ENCODE measurements around the gene PSMA3.
"Not testable (repeated sequence)": the region's sequence is repeated elsewhere in the genome, so short reads cannot be mapped to it uniquely, and the experiment has no call there.

PSMA3 gene

GRCh38 chr14:58239244-58240195 is 5.1 kb upstream of the PSMA3 start:
- H3K4me3 Mint-ChIP-seq = no peak overlapping the region
- peak; percentile 75 to 83 for DNase-seq (ENCODE audit: low spot score in 2 of 2)
- peaks cover 14% of the 10 kb centered on the region for H3K36me3 Mint-ChIP-seq (ENCODE audit: insufficient read depth)
- no peaks in the 10 kb centered on the region for H3K27me3 Mint-ChIP-seq
- no peak overlapping the region for H3K27ac Mint-ChIP-seq (ENCODE audit: low read depth)
- ATAC-seq (replicated peaks; ENCODE audit: extremely low read depth, poor library complexity, severe bottlenecking) = peak; percentile 23
- no peaks in the 10 kb centered on the region for H3K9me3 Mint-ChIP-seq
- H3K4me1 Mint-ChIP-seq = peaks cover 13% of the 10 kb centered on the region

GRCh38 chr14:58243790-58244555 is 670 bp upstream of the PSMA3 start:
- peak overlapping the region; percentile 99 for H3K27ac Mint-ChIP-seq (ENCODE audit: low read depth)
- ATAC-seq (replicated peaks; ENCODE audit: extremely low read depth, poor library complexity, severe bottlenecking) = peak; percentile 44
- H3K9me3 Mint-ChIP-seq = no peaks in the 10 kb centered on the region
- no peaks in the 10 kb centered on the region for H3K27me3 Mint-ChIP-seq
- H3K36me3 Mint-ChIP-seq (ENCODE audit: insufficient read depth) = peaks cover 20% of the 10 kb centered on the region
- peaks cover 36% of the 10 kb centered on the region for H3K4me1 Mint-ChIP-seq
- DNase-seq (ENCODE audit: low spot score in 2 of 2) = no peak
- peak overlapping the region; percentile 98 for H3K4me3 Mint-ChIP-seq

DNA sequence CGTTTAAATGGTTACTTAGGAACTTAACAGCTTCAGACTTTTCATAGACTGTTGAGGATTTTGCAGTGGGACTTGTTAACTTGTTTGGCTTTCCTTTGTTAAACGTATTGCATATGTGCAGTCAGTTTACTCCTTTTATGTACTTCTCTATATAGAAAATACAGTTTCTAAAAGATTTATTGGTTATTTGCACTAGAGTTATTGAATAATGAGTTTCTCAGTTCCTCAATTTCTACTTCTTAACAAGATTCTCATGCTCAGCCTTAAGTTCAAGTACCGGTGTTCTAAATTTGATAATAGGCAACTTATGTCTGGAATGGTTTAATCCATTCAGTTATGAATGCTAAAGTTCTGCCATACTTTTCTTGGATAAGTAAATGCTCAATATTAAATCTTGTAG is 919 bp downstream of the PSMA3 start:
- peak overlapping the region; percentile 99 for H3K27ac Mint-ChIP-seq (ENCODE audit: low read depth)
- DNase-seq (ENCODE audit: low spot score in 2 of 2) (no peak), ATAC-seq (replicated peaks; ENCODE audit: extremely low read depth, poor library complexity, severe bottlenecking) (no peak)
- H3K4me3 Mint-ChIP-seq = peak overlapping the region; percentile 98
- peaks cover 35% of the 10 kb centered on the region for H3K4me1 Mint-ChIP-seq
- H3K27me3 Mint-ChIP-seq = no peaks in the 10 kb centered on the region
- H3K36me3 Mint-ChIP-seq (ENCODE audit: insufficient read depth) = peaks cover 26% of the 10 kb centered on the region
- no peaks in the 10 kb centered on the region for H3K9me3 Mint-ChIP-seq

DNA sequence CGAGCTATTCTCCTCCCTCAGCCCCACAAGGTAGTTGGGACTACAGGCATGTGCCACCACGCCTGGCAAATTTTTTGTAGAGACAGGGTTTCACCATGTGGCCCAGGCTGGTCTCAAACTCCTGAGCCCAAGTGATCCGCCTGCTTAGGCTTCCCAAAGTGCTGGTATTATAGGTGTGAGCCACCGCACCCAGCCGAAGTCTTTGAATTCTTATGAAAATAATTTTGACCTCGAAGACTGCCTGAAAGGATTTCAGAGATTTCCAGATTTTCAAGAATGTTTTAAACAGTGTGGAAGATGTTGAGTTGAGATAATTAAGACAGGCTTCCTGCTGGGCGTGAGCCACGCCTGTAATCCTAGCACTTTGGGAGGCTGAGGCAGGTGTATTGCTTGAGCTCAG is 5.0 kb downstream of the PSMA3 start:
- Mint-ChIP-seq H3K36me3 (ENCODE audit: insufficient read depth) (peaks cover 43% of the 10 kb centered on the region), H3K9me3 (no peaks in the 10 kb centered on the region), H3K4me3 (no peak overlapping the region), H3K4me1 (peaks cover 39% of the 10 kb centered on the region), H3K27me3 (no peaks in the 10 kb centered on the region), H3K27ac (ENCODE audit: low read depth) (no peak overlapping the region)
- no peak for ATAC-seq (replicated peaks; ENCODE audit: extremely low read depth, poor library complexity, severe bottlenecking)
- no peak for DNase-seq (ENCODE audit: low spot score in 2 of 2)

GRCh38 chr14:58258156-58258555 is 13.5 kb downstream of the PSMA3 start:
- ATAC-seq (replicated peaks; ENCODE audit: extremely low read depth, poor library complexity, severe bottlenecking) (no peak), DNase-seq (ENCODE audit: low spot score in 2 of 2) (no peak)
- H3K4me1 Mint-ChIP-seq = peaks cover 7% of the 10 kb centered on the region
- H3K27me3 Mint-ChIP-seq = no peaks in the 10 kb centered on the region
- H3K36me3 Mint-ChIP-seq (ENCODE audit: insufficient read depth) = peaks cover 70% of the 10 kb centered on the region
- no peak overlapping the region for H3K27ac Mint-ChIP-seq (ENCODE audit: low read depth)
- H3K9me3 Mint-ChIP-seq = no peaks in the 10 kb centered on the region
- no peak overlapping the region for H3K4me3 Mint-ChIP-seq

DNA sequence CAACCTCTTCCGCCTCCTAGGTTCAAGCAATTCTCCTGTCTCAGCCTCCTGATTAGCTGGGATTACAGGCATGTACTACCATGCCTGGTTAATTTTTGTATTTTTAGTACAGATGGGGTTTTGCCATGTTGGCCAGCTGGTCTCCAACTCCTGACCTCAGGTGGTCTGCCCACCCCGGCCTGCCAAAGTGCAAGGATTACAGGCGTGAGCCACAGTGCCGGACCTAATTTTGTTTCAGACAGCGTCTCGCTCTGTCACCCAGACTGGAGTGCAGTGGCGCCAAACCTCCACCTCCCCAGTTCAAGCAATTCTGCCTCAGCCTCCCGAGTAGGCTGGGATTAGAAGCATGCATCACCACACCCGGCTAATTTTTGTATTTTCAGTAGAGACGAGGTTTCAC is 17.4 kb downstream of the PSMA3 start:
- H3K36me3 Mint-ChIP-seq (ENCODE audit: insufficient read depth) = peaks cover 72% of the 10 kb centered on the region
- not testable (repeated sequence) for H3K4me1 Mint-ChIP-seq; ATAC-seq (replicated peaks; ENCODE audit: extremely low read depth, poor library complexity, severe bottlenecking); H3K27me3 Mint-ChIP-seq; DNase-seq (ENCODE audit: low spot score in 2 of 2); H3K4me3 Mint-ChIP-seq; H3K9me3 Mint-ChIP-seq; H3K27ac Mint-ChIP-seq (ENCODE audit: low read depth)

DNA sequence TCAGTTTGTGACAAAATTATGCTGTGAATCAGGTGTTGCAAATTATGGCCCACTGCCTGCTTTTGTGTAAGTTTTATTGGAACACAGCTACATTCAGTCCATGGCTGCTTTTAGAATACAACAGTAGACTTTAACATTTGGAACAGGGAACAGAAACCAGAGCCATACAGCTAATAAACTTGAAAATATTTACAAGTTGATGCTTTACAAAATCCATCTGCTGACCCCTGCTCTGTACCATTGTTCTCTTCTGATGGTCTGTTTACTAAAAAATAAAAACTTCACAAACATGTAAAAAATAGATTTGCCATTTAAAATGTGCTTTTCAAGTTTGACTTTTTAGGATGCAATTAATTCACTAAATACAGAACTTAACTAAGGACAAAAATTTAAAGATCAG is 20.8 kb downstream of the PSMA3 start:
- Mint-ChIP-seq H3K4me1 (no peaks in the 10 kb centered on the region), H3K9me3 (no peaks in the 10 kb centered on the region), H3K4me3 (no peak overlapping the region), H3K27me3 (no peaks in the 10 kb centered on the region), H3K27ac (ENCODE audit: low read depth) (peak overlapping the region; percentile 41), H3K36me3 (ENCODE audit: insufficient read depth) (peaks cover 68% of the 10 kb centered on the region)
- no peak for DNase-seq (ENCODE audit: low spot score in 2 of 2)
- no peak for ATAC-seq (replicated peaks; ENCODE audit: extremely low read depth, poor library complexity, severe bottlenecking)

DNA sequence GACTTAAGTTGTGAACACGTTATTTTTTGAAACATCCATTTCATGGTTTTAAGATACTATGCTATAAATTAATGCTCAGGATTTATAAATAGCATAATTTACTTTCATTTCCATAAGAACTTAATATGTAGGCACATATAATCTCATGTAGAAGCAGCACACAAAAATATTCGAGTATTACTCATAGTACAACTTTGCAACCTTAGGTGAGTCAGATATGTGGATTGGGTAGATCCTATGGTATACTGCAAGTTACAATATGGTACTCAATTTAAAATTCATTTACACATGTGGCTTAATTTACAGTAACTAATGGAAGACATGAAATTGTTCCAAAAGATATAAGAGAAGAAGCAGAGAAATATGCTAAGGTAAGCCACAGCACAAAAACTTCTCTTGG is 26.0 kb downstream of the PSMA3 start:
- H3K4me3 Mint-ChIP-seq = no peak overlapping the region
- H3K27ac Mint-ChIP-seq (ENCODE audit: low read depth) = no peak overlapping the region
- DNase-seq (ENCODE audit: low spot score in 2 of 2) (no peak), ATAC-seq (replicated peaks; ENCODE audit: extremely low read depth, poor library complexity, severe bottlenecking) (no peak)
- H3K36me3 Mint-ChIP-seq (ENCODE audit: insufficient read depth) = peaks cover 67% of the 10 kb centered on the region
- peaks cover 16% of the 10 kb centered on the region for H3K4me1 Mint-ChIP-seq
- H3K9me3 Mint-ChIP-seq = no peaks in the 10 kb centered on the region
- H3K27me3 Mint-ChIP-seq = no peaks in the 10 kb centered on the region

DNA sequence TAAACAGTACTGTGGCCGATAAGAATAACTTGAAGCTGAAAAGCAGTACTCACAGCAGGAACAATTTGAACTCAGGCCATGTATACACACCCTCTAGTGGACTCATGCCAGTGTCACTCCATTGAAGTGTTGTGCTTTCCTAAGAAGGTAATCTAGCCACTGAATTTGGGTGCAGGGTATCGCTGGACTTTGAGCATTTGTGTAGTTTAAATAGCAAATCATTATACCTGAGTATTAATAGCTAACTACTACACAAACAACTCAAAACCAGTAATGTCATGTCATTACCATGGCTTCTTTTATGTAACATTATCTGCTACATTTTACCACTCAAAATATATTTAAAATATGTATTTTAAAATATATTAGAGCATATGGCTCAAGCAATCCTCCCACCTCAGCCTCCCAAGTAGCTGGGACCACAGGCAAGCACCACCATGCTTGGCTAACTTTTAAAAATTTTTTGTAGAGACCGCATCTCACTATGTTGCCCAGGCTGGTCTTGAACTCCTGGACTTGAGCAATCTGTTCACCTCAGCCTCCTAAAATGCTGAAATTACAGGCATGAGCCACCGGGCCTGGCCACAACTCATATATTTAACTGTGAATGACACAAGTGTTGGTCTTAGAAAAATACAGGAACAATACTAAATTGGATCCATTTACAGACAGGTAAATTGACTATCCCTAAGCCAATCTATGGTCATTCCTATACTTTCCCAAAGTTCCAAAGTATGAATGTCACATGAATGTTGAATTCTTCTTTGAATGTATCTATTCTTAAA is 28.1 kb downstream of the PSMA3 start:
- H3K27me3 Mint-ChIP-seq = no peaks in the 10 kb centered on the region

DNA sequence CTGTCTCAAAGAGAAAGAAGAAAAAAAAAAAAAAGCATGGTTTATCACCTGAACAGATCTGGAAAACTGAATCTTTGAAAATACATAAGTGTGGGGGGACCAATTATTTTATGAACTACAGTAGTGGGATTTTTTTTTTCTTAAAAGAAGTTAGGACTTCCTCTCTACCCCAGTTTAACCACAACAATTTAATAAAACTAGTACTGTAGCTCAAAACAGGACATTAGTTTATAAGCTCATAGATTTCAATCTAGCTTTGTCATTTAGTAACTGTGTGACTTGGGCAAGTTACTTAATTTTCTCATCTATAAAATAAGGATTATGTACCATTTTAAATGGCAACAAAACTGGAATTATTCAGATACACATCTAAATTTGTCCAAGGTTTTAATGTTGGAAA is 30.2 kb downstream of the PSMA3 start:
- no peaks in the 10 kb centered on the region for H3K9me3 Mint-ChIP-seq
- H3K27me3 Mint-ChIP-seq = no peaks in the 10 kb centered on the region
- peak overlapping the region; percentile 22 for H3K4me3 Mint-ChIP-seq
- H3K36me3 Mint-ChIP-seq (ENCODE audit: insufficient read depth) = peaks cover 64% of the 10 kb centered on the region
- peaks cover 33% of the 10 kb centered on the region for H3K4me1 Mint-ChIP-seq
- H3K27ac Mint-ChIP-seq (ENCODE audit: low read depth) = peak overlapping the region; percentile 77
- peak; percentile 38 for ATAC-seq (replicated peaks; ENCODE audit: extremely low read depth, poor library complexity, severe bottlenecking)
- no peak for DNase-seq (ENCODE audit: low spot score in 2 of 2)

More for the DNA sequence above, 28.1 kb downstream of the PSMA3 start:
- Mint-ChIP-seq H3K4me3 (no peak overlapping the region), H3K4me1 (peaks cover 26% of the 10 kb centered on the region), H3K9me3 (no peaks in the 10 kb centered on the region), H3K36me3 (ENCODE audit: insufficient read depth) (peaks cover 59% of the 10 kb centered on the region), H3K27ac (ENCODE audit: low read depth) (no peak overlapping the region)
- DNase-seq (ENCODE audit: low spot score in 2 of 2) (no peak), ATAC-seq (replicated peaks; ENCODE audit: extremely low read depth, poor library complexity, severe bottlenecking) (no peak)

- peak overlapping the region; percentile 26 for H3K4me3 Mint-ChIP-seq
- DNase-seq (ENCODE audit: low spot score in 2 of 2) (no peak), ATAC-seq (replicated peaks; ENCODE audit: extremely low read depth, poor library complexity, severe bottlenecking) (no peak)
- H3K36me3 Mint-ChIP-seq (ENCODE audit: insufficient read depth) = peaks cover 63% of the 10 kb centered on the region
- no peaks in the 10 kb centered on the region for H3K9me3 Mint-ChIP-seq
- H3K27ac Mint-ChIP-seq (ENCODE audit: low read depth) = peak overlapping the region; percentile 77
- peaks cover 37% of the 10 kb centered on the region for H3K4me1 Mint-ChIP-seq
- no peaks in the 10 kb centered on the region for H3K27me3 Mint-ChIP-seq
Observed at GRCh38 chr14:58275527-58276190, 31.0 kb downstream of the PSMA3 start.

GRCh38 chr14:58276208-58276607 is 31.6 kb downstream of the PSMA3 start:
- Mint-ChIP-seq H3K27me3 (no peaks in the 10 kb centered on the region), H3K9me3 (no peaks in the 10 kb centered on the region), H3K36me3 (ENCODE audit: insufficient read depth) (peaks cover 63% of the 10 kb centered on the region), H3K27ac (ENCODE audit: low read depth) (peak overlapping the region; percentile 77), H3K4me3 (peak overlapping the region; percentile 26), H3K4me1 (peaks cover 42% of the 10 kb centered on the region)
- ATAC-seq (replicated peaks; ENCODE audit: extremely low read depth, poor library complexity, severe bottlenecking) (no peak), DNase-seq (ENCODE audit: low spot score in 2 of 2) (no peak)
